Measurements from ENCODE around the gene GPRC5A. TPM values are rescaled to one million over a fixed set of nuclear protein-coding genes. Genes with fewer than 3 reads are reported as not detected.
A peak's percentile ranks its signal among the peaks of the same experiment; 100 is the strongest.

GPRC5A gene
- total RNA-seq, 1 donor from 2014 or later, result 26.8 TPM

- Histone ChIP-seq H3K36me3 (no peaks in the 10 kb centered on the region), H3K4me3 (no peak overlapping the region), H3K9me3 (no peaks in the 10 kb centered on the region), H3K4me1 (no peaks in the 10 kb centered on the region), H3K27ac (no peak overlapping the region), H3K27me3 (no peaks in the 10 kb centered on the region)
- DNase-seq (ENCODE audit: extremely low spot score in 2 of 2), result peak in 1 of 2 donors; percentile 62
- intact Hi-C loops (cut with DNase I), result no loop called here
- TF ChIP-seq CTCF (IDR thresholded peaks at IDR 0.05), result no peak
- TF ChIP-seq POLR2A (IDR thresholded peaks at IDR 0.05), result no peak
- no peak for TF ChIP-seq POLR2AphosphoS5 (IDR thresholded peaks at IDR 0.05; ENCODE audit: insufficient read depth in 1 of 2, low read depth in 1 of 2)
Observed at GRCh38 chr12:12936983-12937491, 45.7 kb downstream of the GPRC5A start.

- Histone ChIP-seq H3K27me3 (no peaks in the 10 kb centered on the region), H3K9me3 (no peaks in the 10 kb centered on the region), H3K4me3 (no peak overlapping the region), H3K36me3 (no peaks in the 10 kb centered on the region), H3K27ac (no peak overlapping the region), H3K4me1 (no peaks in the 10 kb centered on the region)
- intact Hi-C loops (cut with DNase I), result no loop called here
- no peak for TF ChIP-seq CTCF (IDR thresholded peaks at IDR 0.05)
- no peak for TF ChIP-seq POLR2A (IDR thresholded peaks at IDR 0.05)
- no peak for TF ChIP-seq POLR2AphosphoS5 (IDR thresholded peaks at IDR 0.05; ENCODE audit: insufficient read depth in 1 of 2, low read depth in 1 of 2)
- DNase-seq (ENCODE audit: extremely low spot score in 2 of 2), result peak in 1 of 2 donors; percentile 10
Observed at GRCh38 chr12:12938541-12938940, 47.2 kb downstream of the GPRC5A start.

- no peak overlapping the region for H3K4me3 ChIP-seq
- no peaks in the 10 kb centered on the region for H3K4me1 ChIP-seq
- no peaks in the 10 kb centered on the region for H3K27me3 ChIP-seq
- no peaks in the 10 kb centered on the region for H3K9me3 ChIP-seq
- TF ChIP-seq POLR2A (IDR thresholded peaks at IDR 0.05) (no peak), POLR2AphosphoS5 (IDR thresholded peaks at IDR 0.05; ENCODE audit: insufficient read depth in 1 of 2, low read depth in 1 of 2) (no peak), CTCF (IDR thresholded peaks at IDR 0.05) (no peak)
- no peaks in the 10 kb centered on the region for H3K36me3 ChIP-seq
- intact Hi-C loops (cut with DNase I), result no loop called here
- DNase-seq (ENCODE audit: extremely low spot score in 2 of 2), result peak in 1 of 2 donors; percentile 6
- H3K27ac ChIP-seq, result no peak overlapping the region
Observed at GRCh38 chr12:12939888-12940287, 48.5 kb downstream of the GPRC5A start.

GRCh38 chr12:12941450-12942350 lies 50.3 kb downstream of the GPRC5A start:
- TF ChIP-seq POLR2AphosphoS5 (IDR thresholded peaks at IDR 0.05; ENCODE audit: insufficient read depth in 1 of 2, low read depth in 1 of 2), result no peak
- no peak for TF ChIP-seq CTCF (IDR thresholded peaks at IDR 0.05)
- no peak for TF ChIP-seq POLR2A (IDR thresholded peaks at IDR 0.05)
- no peaks in the 10 kb centered on the region for H3K4me1 ChIP-seq
- intact Hi-C loops (cut with DNase I), result no loop called here
- H3K36me3 ChIP-seq, result no peaks in the 10 kb centered on the region
- DNase-seq (ENCODE audit: extremely low spot score in 2 of 2), result peak in 1 of 2 donors; percentile 58
- no peaks in the 10 kb centered on the region for H3K9me3 ChIP-seq
- H3K4me3 ChIP-seq, result no peak overlapping the region
- H3K27ac ChIP-seq, result no peak overlapping the region
- no peaks in the 10 kb centered on the region for H3K27me3 ChIP-seq
